Lower lobe of right lung (tissue), 2 donors: ENCODE data around the gene ADRA1B. TPM values are rescaled to one million over a fixed set of nuclear protein-coding genes. Genes with fewer than 3 reads are reported as not detected.

Experiments used
- ATAC-seq, 2 donors: fragments of 200-7000 bp; cut with Tn5 transposase; one replicate each; pipeline ENCODE4 v1.9.1; 2020 to 2022; ENCODE audit warnings: mild to moderate bottlenecking in 2 of 2, moderate library complexity in 2 of 2
- DNase-seq: peaks from one replicate; pipeline ENCODE4 v3.0.0-alpha.2; 2020
- H3K27ac ChIP-seq: fragments of 200-600 bp; one replicate; pipeline ENCODE4 v1.8.0; 2022
- H3K27me3 ChIP-seq: fragments of 200-600 bp; one replicate; pipeline ENCODE4 v1.8.0; 2022; ENCODE audit warnings: low read depth
- H3K36me3 ChIP-seq: fragments of 200-600 bp; one replicate; pipeline ENCODE4 v1.8.0; 2022; ENCODE audit warnings: mild to moderate bottlenecking
- H3K4me1 ChIP-seq: fragments of 200-600 bp; one replicate; pipeline ENCODE4 v1.8.0; 2022
- H3K4me3 ChIP-seq: fragments of 200-600 bp; one replicate; pipeline ENCODE4 v1.8.0; 2022; ENCODE audit warnings: mild to moderate bottlenecking
- H3K9me3 ChIP-seq: fragments of 200-600 bp; one replicate; pipeline ENCODE4 v1.8.0; 2022
- CTCF ChIP-seq: fragments of 200-600 bp; IDR thresholded peaks from one replicate; pipeline ENCODE4 v1.8.0; 2022; ENCODE audit warnings: antibody characterized with exemption, mild to moderate bottlenecking
- intact Hi-C: fragments of 100-400 bp; cut with DNase I; formaldehyde crosslinking; loops from one replicate; pipeline ENCODE4 v1.11.0; 2022
- total RNA-seq: library from RNA; stranded (reverse); fragmentation: NEBNext Ultra II Directional; extraction: Animal tissue kit (Norgen Biotek cat#: 25700); gene quantifications from one replicate; pipeline ENCODE4 v1.2.1, GENCODE V29; 2021
- donor health status: DM: no; HTN: yes; CAD: no; lungs with severe emphysema.

ADRA1B gene
- total RNA-seq, 1 donor from 2014 or later = 3.8 TPM

- ATAC-seq = peak; percentile 54 to 59
- Histone ChIP-seq H3K27me3 (no peaks in the 10 kb centered on the region), H3K27ac (no peak overlapping the region), H3K9me3 (no peaks in the 10 kb centered on the region), H3K36me3 (no peaks in the 10 kb centered on the region), H3K4me1 (peaks cover 4% of the 10 kb centered on the region), H3K4me3 (no peak overlapping the region)
- TF ChIP-seq CTCF = no peak
- intact Hi-C loops = no loop called here
- no peak for DNase-seq
Observed at GRCh38 chr5:159906943-159907342, 9.3 kb upstream of the ADRA1B start.

GRCh38 chr5:159907689-159908590 lies 8.3 kb upstream of the ADRA1B start:
- Histone ChIP-seq H3K4me3 (no peak overlapping the region), H3K27me3 (no peaks in the 10 kb centered on the region), H3K36me3 (no peaks in the 10 kb centered on the region), H3K9me3 (no peaks in the 10 kb centered on the region), H3K27ac (no peak overlapping the region), H3K4me1 (peaks cover 8% of the 10 kb centered on the region)
- DNase-seq = no peak
- TF ChIP-seq CTCF = no peak
- intact Hi-C loops = no loop called here
- no peak for ATAC-seq

- intact Hi-C loops = no loop called here
- DNase-seq (no peak), ATAC-seq (no peak)
- Histone ChIP-seq H3K27ac (no peak overlapping the region), H3K27me3 (no peaks in the 10 kb centered on the region), H3K4me1 (peaks cover 12% of the 10 kb centered on the region), H3K9me3 (no peaks in the 10 kb centered on the region), H3K4me3 (no peak overlapping the region), H3K36me3 (no peaks in the 10 kb centered on the region)
- no peak for TF ChIP-seq CTCF
Observed at GRCh38 chr5:159908591-159908940, 7.7 kb upstream of the ADRA1B start.

- Histone ChIP-seq H3K4me1 (peaks cover 15% of the 10 kb centered on the region), H3K36me3 (no peaks in the 10 kb centered on the region), H3K9me3 (no peaks in the 10 kb centered on the region), H3K4me3 (no peak overlapping the region), H3K27ac (no peak overlapping the region), H3K27me3 (no peaks in the 10 kb centered on the region)
- intact Hi-C loops = no loop called here
- ATAC-seq (no peak), DNase-seq (no peak)
- no peak for TF ChIP-seq CTCF
Observed at GRCh38 chr5:159909126-159909525, 7.2 kb upstream of the ADRA1B start.

- H3K36me3 ChIP-seq = no peaks in the 10 kb centered on the region
- ATAC-seq = no peak
- H3K27me3 ChIP-seq = no peaks in the 10 kb centered on the region
- TF ChIP-seq CTCF = no peak
- H3K4me1 ChIP-seq = peaks cover 15% of the 10 kb centered on the region
- no peak overlapping the region for H3K27ac ChIP-seq
- H3K4me3 ChIP-seq = no peak overlapping the region
- no peaks in the 10 kb centered on the region for H3K9me3 ChIP-seq
- DNase-seq = no peak
- intact Hi-C loops = no loop called here
Observed at GRCh38 chr5:159910207-159910842, 6.0 kb upstream of the ADRA1B start.
